ENCODE measurements around the gene PDE4D. TPM values are rescaled to one million over a fixed set of nuclear protein-coding genes. Genes with fewer than 3 reads are reported as not detected.

PDE4D gene
- total and polyA plus RNA-seq, 4 donors: 12.8 to 167 (median 44.5) TPM

DNA sequence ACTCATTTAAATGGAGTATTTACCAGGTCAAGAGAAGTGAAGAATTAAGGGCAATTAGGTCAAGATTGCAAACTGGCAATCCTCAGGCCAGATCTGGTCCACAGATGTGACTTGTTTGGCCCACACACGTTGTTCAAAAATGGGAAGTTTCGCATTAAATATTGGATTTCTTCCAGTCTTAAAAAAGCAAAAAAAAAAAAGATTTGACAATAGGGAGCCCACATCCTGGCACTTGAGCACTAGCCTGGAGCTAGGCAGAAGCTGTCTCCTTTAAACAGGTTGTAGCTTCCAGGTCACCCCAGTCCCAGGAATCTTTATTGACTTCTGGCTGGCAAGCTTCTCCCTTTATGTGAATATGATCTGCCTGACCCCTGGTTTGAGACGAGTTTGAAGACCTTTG lies 790.2 kb downstream of the PDE4D start:
- Histone ChIP-seq H3K27me3 (ENCODE audit: control insufficient read depth in 3 of 3, insufficient read depth in 3 of 3, low read length in 2 of 3) (no peaks in the 10 kb centered on the region), H3K36me3 (ENCODE audit: control insufficient read depth in 4 of 4, insufficient read depth in 4 of 4, low read length in 4 of 4) (no peaks in the 10 kb centered on the region), H3K9me3 (ENCODE audit: control insufficient read depth in 4 of 4, insufficient read depth in 3 of 4, low read length in 3 of 4) (no peaks in the 10 kb centered on the region), H3K4me3 (no peak overlapping the region), H3K4me1 (ENCODE audit: control insufficient read depth in 5 of 5, insufficient read depth in 5 of 5, low read length in 5 of 5) (peaks cover 0 to 31% (median 15%) of the 10 kb centered on the region in 5 donors), H3K27ac (ENCODE audit: low read depth in 1 of 2, low read length in 1 of 2) (no peak overlapping the region), H3K9ac (ENCODE audit: insufficient read depth in 1 of 2, low read length in 2 of 2) (no peak overlapping the region)
- ATAC-seq (ENCODE audit: insufficient read depth, low FRiP score) (no peak), DNase-seq (peak in 1 of 3 donors; percentile 44)
- 52 to 60% methylated on average over 3 of the region's 3 CpGs for WGBS, 2 donors
- TF ChIP-seq, protein P1, sequence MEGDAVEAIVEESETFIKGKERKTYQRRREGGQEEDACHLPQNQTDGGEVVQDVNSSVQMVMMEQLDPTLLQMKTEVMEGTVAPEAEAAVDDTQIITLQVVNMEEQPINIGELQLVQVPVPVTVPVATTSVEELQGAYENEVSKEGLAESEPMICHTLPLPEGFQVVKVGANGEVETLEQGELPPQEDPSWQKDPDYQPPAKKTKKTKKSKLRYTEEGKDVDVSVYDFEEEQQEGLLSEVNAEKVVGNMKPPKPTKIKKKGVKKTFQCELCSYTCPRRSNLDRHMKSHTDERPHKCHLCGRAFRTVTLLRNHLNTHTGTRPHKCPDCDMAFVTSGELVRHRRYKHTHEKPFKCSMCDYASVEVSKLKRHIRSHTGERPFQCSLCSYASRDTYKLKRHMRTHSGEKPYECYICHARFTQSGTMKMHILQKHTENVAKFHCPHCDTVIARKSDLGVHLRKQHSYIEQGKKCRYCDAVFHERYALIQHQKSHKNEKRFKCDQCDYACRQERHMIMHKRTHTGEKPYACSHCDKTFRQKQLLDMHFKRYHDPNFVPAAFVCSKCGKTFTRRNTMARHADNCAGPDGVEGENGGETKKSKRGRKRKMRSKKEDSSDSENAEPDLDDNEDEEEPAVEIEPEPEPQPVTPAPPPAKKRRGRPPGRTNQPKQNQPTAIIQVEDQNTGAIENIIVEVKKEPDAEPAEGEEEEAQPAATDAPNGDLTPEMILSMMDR (IDR thresholded peaks at IDR 0.05; ENCODE audit: control extremely low read depth, extremely low read depth): no peak

DNA sequence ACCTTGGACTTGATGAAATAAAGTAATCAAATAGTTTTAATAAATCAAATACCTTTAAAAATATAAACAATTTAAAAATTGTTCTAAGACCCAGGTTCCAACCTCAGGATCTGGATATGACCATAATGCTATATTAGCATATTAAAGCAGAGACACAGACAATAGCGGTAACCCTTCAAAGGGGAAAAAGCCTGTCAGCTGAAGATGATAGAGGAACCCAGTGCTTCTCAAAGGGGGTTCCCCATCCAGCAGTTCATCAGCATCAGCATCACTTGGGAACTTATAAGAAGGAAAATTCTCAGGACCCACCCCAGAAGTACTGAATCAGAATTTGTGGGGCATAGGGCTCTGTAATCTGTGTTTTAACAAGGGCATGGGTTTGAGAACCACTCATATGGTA lies 791.1 kb downstream of the PDE4D start:
- Histone ChIP-seq H3K27ac (ENCODE audit: low read depth in 1 of 2, low read length in 1 of 2) (no peak overlapping the region), H3K27me3 (ENCODE audit: control insufficient read depth in 3 of 3, insufficient read depth in 3 of 3, low read length in 2 of 3) (no peaks in the 10 kb centered on the region), H3K36me3 (ENCODE audit: control insufficient read depth in 4 of 4, insufficient read depth in 4 of 4, low read length in 4 of 4) (no peaks in the 10 kb centered on the region), H3K4me3 (no peak overlapping the region), H3K4me1 (ENCODE audit: control insufficient read depth in 5 of 5, insufficient read depth in 5 of 5, low read length in 5 of 5) (peaks cover 0 to 35% (median 15%) of the 10 kb centered on the region in 5 donors), H3K9me3 (ENCODE audit: control insufficient read depth in 4 of 4, insufficient read depth in 3 of 4, low read length in 3 of 4) (no peaks in the 10 kb centered on the region), H3K9ac (ENCODE audit: insufficient read depth in 1 of 2, low read length in 2 of 2) (no peak overlapping the region)
- TF ChIP-seq, protein P1 (IDR thresholded peaks at IDR 0.05; ENCODE audit: control extremely low read depth, extremely low read depth): no peak
- WGBS, 2 donors: 92 to 94% methylated on average over 1 of the region's 1 CpG
- ATAC-seq (ENCODE audit: insufficient read depth, low FRiP score) (no peak), DNase-seq (no peak)

DNA sequence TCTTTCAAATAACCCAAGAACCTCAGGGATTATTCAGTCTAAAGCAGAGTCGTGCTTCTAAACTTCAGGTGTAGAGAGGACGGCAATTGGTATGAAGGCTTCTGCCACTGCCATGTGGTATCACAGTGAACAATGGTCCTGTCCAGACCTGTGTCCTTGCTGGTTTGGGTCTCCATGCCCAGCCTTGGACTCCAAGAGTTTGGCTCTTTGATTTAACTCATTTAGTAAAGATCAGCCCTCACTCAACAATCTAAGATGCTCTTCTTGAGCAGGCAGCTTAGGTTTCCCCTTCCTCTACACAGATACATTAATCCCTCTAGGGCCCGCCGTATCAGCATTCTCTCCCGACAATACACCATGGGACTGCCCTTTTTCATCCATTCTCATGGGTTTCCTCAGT lies 792.7 kb downstream of the PDE4D start:
- Histone ChIP-seq H3K27ac (ENCODE audit: low read depth in 1 of 2, low read length in 1 of 2) (no peak overlapping the region), H3K9me3 (ENCODE audit: control insufficient read depth in 4 of 4, insufficient read depth in 3 of 4, low read length in 3 of 4) (no peaks in the 10 kb centered on the region), H3K4me3 (no peak overlapping the region), H3K4me1 (ENCODE audit: control insufficient read depth in 5 of 5, insufficient read depth in 5 of 5, low read length in 5 of 5) (peaks cover 0 to 48% (median 21%) of the 10 kb centered on the region in 5 donors), H3K9ac (ENCODE audit: insufficient read depth in 1 of 2, low read length in 2 of 2) (no peak overlapping the region), H3K36me3 (ENCODE audit: control insufficient read depth in 4 of 4, insufficient read depth in 4 of 4, low read length in 4 of 4) (no peaks in the 10 kb centered on the region), H3K27me3 (ENCODE audit: control insufficient read depth in 3 of 3, insufficient read depth in 3 of 3, low read length in 2 of 3) (no peaks in the 10 kb centered on the region)
- no peak for DNase-seq
- WGBS, 2 donors: 95 to 96% methylated on average over 5 of the region's 5 CpGs
- TF ChIP-seq, protein P1 (IDR thresholded peaks at IDR 0.05; ENCODE audit: control extremely low read depth, extremely low read depth): no peak
- ATAC-seq (ENCODE audit: insufficient read depth, low FRiP score): no peak

DNA sequence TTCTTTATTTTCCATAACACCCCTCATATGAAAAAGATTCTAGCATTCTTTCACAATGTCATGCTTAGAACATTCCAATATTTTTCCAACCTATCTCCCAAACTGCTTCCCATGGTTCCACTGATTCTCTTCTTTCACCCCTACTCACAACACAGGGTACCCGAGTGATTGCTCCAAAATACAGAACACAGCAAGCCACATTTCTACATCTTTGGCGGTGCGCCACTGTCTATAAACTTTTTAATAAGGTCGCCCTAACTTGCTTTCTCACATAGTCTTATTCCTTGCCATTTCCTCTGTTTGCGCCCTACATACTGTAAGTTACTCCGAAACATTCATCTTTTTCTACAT lies 793.6 kb downstream of the PDE4D start:
- Histone ChIP-seq H3K27ac (ENCODE audit: low read depth in 1 of 2, low read length in 1 of 2) (peak overlapping the region in 1 of 2 donors; percentile 29), H3K4me3 (no peak overlapping the region), H3K27me3 (ENCODE audit: control insufficient read depth in 3 of 3, insufficient read depth in 3 of 3, low read length in 2 of 3) (no peaks in the 10 kb centered on the region), H3K4me1 (ENCODE audit: control insufficient read depth in 5 of 5, insufficient read depth in 5 of 5, low read length in 5 of 5) (peaks cover 0 to 56% (median 22%) of the 10 kb centered on the region in 5 donors), H3K36me3 (ENCODE audit: control insufficient read depth in 4 of 4, insufficient read depth in 4 of 4, low read length in 4 of 4) (no peaks in the 10 kb centered on the region), H3K9ac (ENCODE audit: insufficient read depth in 1 of 2, low read length in 2 of 2) (no peak overlapping the region), H3K9me3 (ENCODE audit: control insufficient read depth in 4 of 4, insufficient read depth in 3 of 4, low read length in 3 of 4) (no peaks in the 10 kb centered on the region)
- TF ChIP-seq, protein P1 (IDR thresholded peaks at IDR 0.05; ENCODE audit: control extremely low read depth, extremely low read depth): no peak
- DNase-seq: no peak
- 96 to 98% methylated on average over 6 of the region's 6 CpGs for WGBS, 2 donors
- no peak for ATAC-seq (ENCODE audit: insufficient read depth, low FRiP score)

All from lung (tissue), 12 donors.